HG03565 (cell line): ENCODE measurements around the gene PLEKHM2.

ENCODE experiments used
- ATAC-seq: cut with Tn5 transposase; IDR thresholded peaks from one replicate; pipeline ENCODE4 v1.9.1; 2021; ENCODE audit warnings: mild to moderate bottlenecking, moderate library complexity; ENCODE audit not compliant: unreplicated experiment

Gene PLEKHM2

GRCh38 chr1:15737324-15738319 lies 53.5 kb downstream of the PLEKHM2 start:
- no peak for ATAC-seq

- ATAC-seq = no peak
Measured at GRCh38 chr1:15738416-15739113, 54.4 kb downstream of the PLEKHM2 start.

GRCh38 chr1:15739259-15739658 lies 55.1 kb downstream of the PLEKHM2 start:
- ATAC-seq = no peak

- ATAC-seq = no peak
Measured at GRCh38 chr1:15739745-15740144, 55.6 kb downstream of the PLEKHM2 start.

GRCh38 chr1:15740924-15741850 lies 57.1 kb downstream of the PLEKHM2 start:
- no peak for ATAC-seq

GRCh38 chr1:15742339-15742801 lies 58.2 kb downstream of the PLEKHM2 start, which contains the start of gene TMEM82:
TSS of gene TMEM82 (plus strand) at chr1:15742499. CDS start at chr1:15742560, 61 bp downstream.
- no peak for ATAC-seq

GRCh38 chr1:15744122-15744679 lies 60.1 kb downstream of the PLEKHM2 start:
- ATAC-seq = no peak

- ATAC-seq = no peak
Measured at GRCh38 chr1:15747378-15747777, 63.3 kb downstream of the PLEKHM2 start.

- no peak for ATAC-seq
Measured at GRCh38 chr1:15748264-15748663, 64.1 kb downstream of the PLEKHM2 start.

- ATAC-seq = no peak
Measured at GRCh38 chr1:15748690-15749398, 64.7 kb downstream of the PLEKHM2 start.

- ATAC-seq = no peak
Measured at GRCh38 chr1:15749399-15750291, 65.5 kb downstream of the PLEKHM2 start.

- no peak for ATAC-seq
Measured at GRCh38 chr1:15750924-15751323, 66.8 kb downstream of the PLEKHM2 start.

- ATAC-seq = no peak
Measured at GRCh38 chr1:15751717-15752116, 67.6 kb downstream of the PLEKHM2 start.

- ATAC-seq = no peak
Measured at GRCh38 chr1:15753776-15754175, 69.7 kb downstream of the PLEKHM2 start.

- ATAC-seq = no peak
Measured at GRCh38 chr1:15755021-15755645, 71.0 kb downstream of the PLEKHM2 start.

GRCh38 chr1:15755646-15756040 lies 71.5 kb downstream of the PLEKHM2 start:
- ATAC-seq = no peak

- no peak for ATAC-seq
Measured at GRCh38 chr1:15756143-15757015, 72.3 kb downstream of the PLEKHM2 start.
